Right lobe of liver (tissue), 4 donors: ENCODE results near the gene MAP3K20.
"Not testable (repeated sequence)": the region's sequence is repeated elsewhere in the genome, so short reads cannot be mapped to it uniquely, and the experiment has no call there.

Experiments used
- CTCF ChIP-seq, 4 donors: fragments of 200-600 bp in 3 of 4; fragments of 450-650 bp in 1 of 4; IDR thresholded peaks; one replicate each; pipeline versions ENCODE4 v1.5.1 to v1.8.0; 2016 to 2022; ENCODE audit warnings: antibody characterized with exemption in 4 of 4, mild to moderate bottlenecking in 2 of 4
- POLR2A ChIP-seq: fragments of 450-650 bp; IDR thresholded peaks from one replicate; pipeline ENCODE4 v1.6.1; 2017; ENCODE audit warnings: antibody characterized with exemption, mild to moderate bottlenecking
- donor health status: DM: no; HTN: no; CAD: no.
- donor health status: DM: no; HTN: no; CAD: no.
- donor health status: DM: no; HTN: yes; CAD: no.

- not testable (repeated sequence) for TF ChIP-seq CTCF (IDR thresholded peaks at IDR 0.05); POLR2A
Observed at GRCh38 chr2:173301549-173301948, 225.9 kb downstream of the MAP3K20 start.
